ENCODE data around the gene AGTPBP1.

DNA sequence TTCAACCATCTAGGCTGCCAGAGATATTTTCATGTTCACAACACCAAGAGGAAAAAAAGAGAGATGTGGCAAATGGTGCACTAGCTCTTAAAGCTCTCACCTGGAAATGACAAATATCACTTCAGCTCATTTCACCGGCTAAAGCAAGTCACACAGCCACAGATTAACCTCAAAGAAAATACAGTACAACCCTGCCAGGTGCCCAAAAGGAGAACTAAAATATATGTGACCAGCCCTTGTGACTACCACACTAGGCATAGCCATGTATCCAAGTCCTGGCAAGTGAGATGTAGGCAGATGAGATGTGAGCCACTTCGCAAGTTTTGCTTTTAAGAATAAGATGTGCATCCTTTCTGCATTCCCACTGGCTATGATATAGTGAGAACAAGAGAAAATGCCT lies 41.4 kb downstream of the AGTPBP1 start:
- TF ChIP-seq, protein P1, sequence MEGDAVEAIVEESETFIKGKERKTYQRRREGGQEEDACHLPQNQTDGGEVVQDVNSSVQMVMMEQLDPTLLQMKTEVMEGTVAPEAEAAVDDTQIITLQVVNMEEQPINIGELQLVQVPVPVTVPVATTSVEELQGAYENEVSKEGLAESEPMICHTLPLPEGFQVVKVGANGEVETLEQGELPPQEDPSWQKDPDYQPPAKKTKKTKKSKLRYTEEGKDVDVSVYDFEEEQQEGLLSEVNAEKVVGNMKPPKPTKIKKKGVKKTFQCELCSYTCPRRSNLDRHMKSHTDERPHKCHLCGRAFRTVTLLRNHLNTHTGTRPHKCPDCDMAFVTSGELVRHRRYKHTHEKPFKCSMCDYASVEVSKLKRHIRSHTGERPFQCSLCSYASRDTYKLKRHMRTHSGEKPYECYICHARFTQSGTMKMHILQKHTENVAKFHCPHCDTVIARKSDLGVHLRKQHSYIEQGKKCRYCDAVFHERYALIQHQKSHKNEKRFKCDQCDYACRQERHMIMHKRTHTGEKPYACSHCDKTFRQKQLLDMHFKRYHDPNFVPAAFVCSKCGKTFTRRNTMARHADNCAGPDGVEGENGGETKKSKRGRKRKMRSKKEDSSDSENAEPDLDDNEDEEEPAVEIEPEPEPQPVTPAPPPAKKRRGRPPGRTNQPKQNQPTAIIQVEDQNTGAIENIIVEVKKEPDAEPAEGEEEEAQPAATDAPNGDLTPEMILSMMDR (IDR thresholded peaks at IDR 0.05; ENCODE audit: borderline replicate concordance, extremely low read depth, low read length, poor library complexity, severe bottlenecking) = no peak
- TF ChIP-seq EZH2 (IDR thresholded peaks at IDR 0.05; ENCODE audit: borderline replicate concordance, low read depth, low read length, severe bottlenecking) = no peak

Data from DND-41 (cell line).